HFF-Myc (cell line): Measurements from ENCODE around the gene AMIGO1.

Experiments
- DNase-seq: peaks from one replicate; pipeline ENCODE4 v3.0.0-alpha.2; 2011; ENCODE audit warnings: low read depth; ENCODE audit errors: extremely low read depth
- H3K4me3 ChIP-seq: replicated peaks from 2 replicates; pipeline ENCODE4 v1.5.1; 2011; ENCODE audit warnings: low read depth, mild to moderate bottlenecking, control low read depth, low read length
- CTCF ChIP-seq: IDR thresholded peaks from 2 replicates; pipeline ENCODE4 v1.5.1; 2012; ENCODE audit warnings: mild to moderate bottlenecking, low read depth, low read length, control low read depth; ENCODE audit errors: missing control alignments

AMIGO1 gene

GRCh38 chr1:109531826-109532364, 22.4 kb upstream of the AMIGO1 start:
- no peak for DNase-seq
- TF ChIP-seq CTCF = no peak
- H3K4me3 ChIP-seq = no peak overlapping the region

- no peak overlapping the region for H3K4me3 ChIP-seq
- no peak for TF ChIP-seq CTCF
- DNase-seq = no peak
Observed at GRCh38 chr1:109531380-109531779, 21.9 kb upstream of the AMIGO1 start.

GRCh38 chr1:109530457-109531087, 21.0 kb upstream of the AMIGO1 start:
- DNase-seq = no peak
- no peak for TF ChIP-seq CTCF
- no peak overlapping the region for H3K4me3 ChIP-seq

GRCh38 chr1:109529881-109530456, 20.4 kb upstream of the AMIGO1 start:
- TF ChIP-seq CTCF = no peak
- no peak for DNase-seq
- H3K4me3 ChIP-seq = no peak overlapping the region

- DNase-seq = no peak
- no peak overlapping the region for H3K4me3 ChIP-seq
- no peak for TF ChIP-seq CTCF
Observed at GRCh38 chr1:109528712-109529111, 19.2 kb upstream of the AMIGO1 start.

GRCh38 chr1:109527846-109528695, 18.5 kb upstream of the AMIGO1 start:
- DNase-seq = no peak
- no peak overlapping the region for H3K4me3 ChIP-seq
- TF ChIP-seq CTCF = no peak
